Measurements from ENCODE around the gene DNTTIP2.
"Not testable (repeated sequence)": the region's sequence is repeated elsewhere in the genome, so short reads cannot be mapped to it uniquely, and the experiment has no call there.

Gene DNTTIP2

GRCh38 chr1:93844262-93845045, 34.6 kb downstream of the DNTTIP2 start:
- Histone ChIP-seq H3K4me3 (no peak overlapping the region), H3K27me3 (ENCODE audit: low read depth) (no peaks in the 10 kb centered on the region), H3K9me3 (no peaks in the 10 kb centered on the region), H3K36me3 (replicated peaks) (no peaks in the 10 kb centered on the region), H3K4me1 (peaks cover 5% of the 10 kb centered on the region)
- DNase-seq (ENCODE audit: low spot score in 2 of 2) = peak; percentile 58 to 79
- in situ Hi-C loops (cut with MboI; ENCODE audit: low sequenced_read_pairs) = loop anchor here (25.0 kb wide), 1 partner anchor 407 kb away; the partner anchor contains the start of gene FNBP1L

GRCh38 chr1:93842750-93843500, 36.1 kb downstream of the DNTTIP2 start:
- no peaks in the 10 kb centered on the region for H3K27me3 ChIP-seq (ENCODE audit: low read depth)
- H3K4me1 ChIP-seq = peaks cover 5% of the 10 kb centered on the region
- no peak for DNase-seq (ENCODE audit: low spot score in 2 of 2)
- H3K9me3 ChIP-seq = no peaks in the 10 kb centered on the region
- H3K4me3 ChIP-seq = no peak overlapping the region
- no peaks in the 10 kb centered on the region for H3K36me3 ChIP-seq (replicated peaks)
- in situ Hi-C loops (cut with MboI; ENCODE audit: low sequenced_read_pairs) = loop anchor here (25.0 kb wide), 1 partner anchor 406 kb away; the partner anchor contains the start of gene FNBP1L

- DNase-seq (ENCODE audit: low spot score in 2 of 2) = no peak
- in situ Hi-C loops (cut with MboI; ENCODE audit: low sequenced_read_pairs) = loop anchor here (25.0 kb wide), 1 partner anchor 404 kb away; the partner anchor contains the start of gene FNBP1L
- Histone ChIP-seq H3K4me3 (no peak overlapping the region), H3K27me3 (ENCODE audit: low read depth) (no peaks in the 10 kb centered on the region), H3K9me3 (no peaks in the 10 kb centered on the region), H3K4me1 (peaks cover 5% of the 10 kb centered on the region), H3K36me3 (replicated peaks) (no peaks in the 10 kb centered on the region)
These were observed 37.2 kb downstream of the DNTTIP2 start for GRCh38 chr1:93841771-93842170.

- DNase-seq (ENCODE audit: low spot score in 2 of 2) = no peak
- no peak overlapping the region for H3K4me3 ChIP-seq
- no peaks in the 10 kb centered on the region for H3K9me3 ChIP-seq
- no peaks in the 10 kb centered on the region for H3K27me3 ChIP-seq (ENCODE audit: low read depth)
- peaks cover 5% of the 10 kb centered on the region for H3K4me1 ChIP-seq
- in situ Hi-C loops (cut with MboI; ENCODE audit: low sequenced_read_pairs) = loop anchor here (25.0 kb wide), 1 partner anchor 404 kb away; the partner anchor contains the start of gene FNBP1L
- H3K36me3 ChIP-seq (replicated peaks) = no peaks in the 10 kb centered on the region
These were observed 38.0 kb downstream of the DNTTIP2 start for GRCh38 chr1:93840956-93841482.

- Histone ChIP-seq H3K9me3 (no peaks in the 10 kb centered on the region), H3K36me3 (replicated peaks) (no peaks in the 10 kb centered on the region), H3K4me1 (no peaks in the 10 kb centered on the region; the same call in 1 of the 2 replicates), H3K27me3 (ENCODE audit: low read depth) (no peaks in the 10 kb centered on the region), H3K4me3 (no peak overlapping the region)
- no peak for DNase-seq (ENCODE audit: low spot score in 2 of 2)
- in situ Hi-C loops (cut with MboI; ENCODE audit: low sequenced_read_pairs) = loop anchor here (25.0 kb wide), 1 partner anchor 402 kb away; the partner anchor contains the start of gene FNBP1L
These were observed 39.3 kb downstream of the DNTTIP2 start for GRCh38 chr1:93839753-93840152.

GRCh38 chr1:93839307-93839706, 39.7 kb downstream of the DNTTIP2 start:
- no peak overlapping the region for H3K4me3 ChIP-seq
- H3K27me3 ChIP-seq (ENCODE audit: low read depth) = no peaks in the 10 kb centered on the region
- in situ Hi-C loops (cut with MboI; ENCODE audit: low sequenced_read_pairs) = loop anchor here (25.0 kb wide), 1 partner anchor 402 kb away; the partner anchor contains the start of gene FNBP1L
- no peaks in the 10 kb centered on the region for H3K36me3 ChIP-seq (replicated peaks)
- H3K9me3 ChIP-seq = no peaks in the 10 kb centered on the region
- DNase-seq (ENCODE audit: low spot score in 2 of 2) = no peak
- H3K4me1 ChIP-seq = no peaks in the 10 kb centered on the region; the same call in 1 of the 2 replicates

GRCh38 chr1:93837961-93838360, 41.0 kb downstream of the DNTTIP2 start:
- in situ Hi-C loops (cut with MboI; ENCODE audit: low sequenced_read_pairs) = loop anchor here (25.0 kb wide), 1 partner anchor 401 kb away; the partner anchor contains the start of gene FNBP1L
- Histone ChIP-seq H3K4me1 (no peaks in the 10 kb centered on the region; the same call in 1 of the 2 replicates), H3K36me3 (replicated peaks) (no peaks in the 10 kb centered on the region), H3K9me3 (peaks cover 2% of the 10 kb centered on the region; the same call in 1 of the 2 replicates), H3K27me3 (ENCODE audit: low read depth) (no peaks in the 10 kb centered on the region), H3K4me3 (no peak overlapping the region)
- no peak for DNase-seq (ENCODE audit: low spot score in 2 of 2)

GRCh38 chr1:93833293-93833692, 45.7 kb downstream of the DNTTIP2 start:
- H3K36me3 ChIP-seq (replicated peaks); H3K27me3 ChIP-seq (ENCODE audit: low read depth); DNase-seq (ENCODE audit: low spot score in 2 of 2); H3K9me3 ChIP-seq; H3K4me3 ChIP-seq; H3K4me1 ChIP-seq: not testable (repeated sequence)
- in situ Hi-C loops (cut with MboI; ENCODE audit: low sequenced_read_pairs) = loop anchor here (25.0 kb wide), 1 partner anchor 396 kb away; the partner anchor contains the start of gene FNBP1L

GRCh38 chr1:93829061-93829460, 49.9 kb downstream of the DNTTIP2 start:
- no peaks in the 10 kb centered on the region for H3K4me1 ChIP-seq
- H3K36me3 ChIP-seq (replicated peaks) = no peaks in the 10 kb centered on the region
- no peaks in the 10 kb centered on the region for H3K27me3 ChIP-seq (ENCODE audit: low read depth)
- H3K9me3 ChIP-seq = peaks cover 4% of the 10 kb centered on the region; the same call in 1 of the 2 replicates
- in situ Hi-C loops (cut with MboI; ENCODE audit: low sequenced_read_pairs) = loop anchor here (10.0 to 25.0 kb wide), 2 partner anchors 194 to 392 kb away; partner anchors contain the start of gene FNBP1L
- DNase-seq (ENCODE audit: low spot score in 2 of 2) = no peak
- no peak overlapping the region for H3K4me3 ChIP-seq

GRCh38 chr1:93828367-93828755, 50.6 kb downstream of the DNTTIP2 start:
- DNase-seq (ENCODE audit: low spot score in 2 of 2) = no peak
- Histone ChIP-seq H3K4me3 (no peak overlapping the region), H3K4me1 (no peaks in the 10 kb centered on the region), H3K9me3 (peaks cover 4% of the 10 kb centered on the region; the same call in 1 of the 2 replicates), H3K36me3 (replicated peaks) (no peaks in the 10 kb centered on the region), H3K27me3 (ENCODE audit: low read depth) (no peaks in the 10 kb centered on the region)
- in situ Hi-C loops (cut with MboI; ENCODE audit: low sequenced_read_pairs) = loop anchor here (10.0 to 25.0 kb wide), 2 partner anchors 194 to 391 kb away; partner anchors contain the start of gene FNBP1L

- no peaks in the 10 kb centered on the region for H3K4me1 ChIP-seq
- no peak overlapping the region for H3K4me3 ChIP-seq
- no peaks in the 10 kb centered on the region for H3K27me3 ChIP-seq (ENCODE audit: low read depth)
- DNase-seq (ENCODE audit: low spot score in 2 of 2) = no peak
- in situ Hi-C loops (cut with MboI; ENCODE audit: low sequenced_read_pairs) = loop anchor here (10.0 to 25.0 kb wide), 2 partner anchors 193 to 390 kb away; partner anchors contain the start of gene FNBP1L
- no peaks in the 10 kb centered on the region for H3K36me3 ChIP-seq (replicated peaks)
- peaks cover under 1% of the 10 kb centered on the region; the same call in 1 of the 2 replicates for H3K9me3 ChIP-seq
These were observed 51.2 kb downstream of the DNTTIP2 start for GRCh38 chr1:93827633-93828366.

GRCh38 chr1:93827128-93827527, 51.9 kb downstream of the DNTTIP2 start:
- Histone ChIP-seq H3K4me3 (no peak overlapping the region), H3K27me3 (ENCODE audit: low read depth) (no peaks in the 10 kb centered on the region), H3K36me3 (replicated peaks) (no peaks in the 10 kb centered on the region), H3K9me3 (no peaks in the 10 kb centered on the region), H3K4me1 (no peaks in the 10 kb centered on the region)
- no peak for DNase-seq (ENCODE audit: low spot score in 2 of 2)
- in situ Hi-C loops (cut with MboI; ENCODE audit: low sequenced_read_pairs) = loop anchor here (10.0 to 25.0 kb wide), 2 partner anchors 192 to 390 kb away; partner anchors contain the start of gene FNBP1L

All from HAP-1 (cell line).